ENCODE results near the gene PLCE1. TPM values are rescaled to one million over a fixed set of nuclear protein-coding genes. Genes with fewer than 3 reads are reported as not detected.

PLCE1 gene
- total RNA-seq, 4 donors from 2014 or later, result 13.5 to 23.0 (median 19.1) TPM

DNA sequence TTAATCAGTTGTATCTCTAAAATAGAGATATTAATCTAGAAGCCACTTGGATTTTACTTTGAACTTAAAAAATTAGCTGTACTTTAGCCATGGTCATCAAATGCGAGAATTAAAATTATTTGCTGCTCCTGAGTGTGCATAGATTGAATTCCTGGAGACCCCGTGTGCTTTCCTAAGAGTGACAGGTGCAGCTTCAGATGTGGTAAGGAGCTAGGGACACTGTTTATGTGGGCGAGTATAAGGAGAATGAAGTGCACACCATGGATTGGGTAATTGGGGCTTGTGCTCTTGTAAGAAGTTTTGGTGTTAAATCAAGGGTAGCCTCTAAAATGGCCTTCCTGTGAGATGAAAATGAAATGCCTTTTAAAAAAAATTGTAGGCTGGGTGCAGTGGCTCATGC lies 9.8 kb downstream of the PLCE1 start:
- H3K4me1 ChIP-seq, result peaks cover 0 to 20% (median 4%) of the 10 kb centered on the region in 3 donors
- 91 to 100% methylated on average over 2 to 3 of the region's 3 CpGs for WGBS, 2 donors (ENCODE audit: low coverage in 1 of 2)
- H3K27ac ChIP-seq, result no peak overlapping the region
- no peak overlapping the region for H3K4me3 ChIP-seq
- TF ChIP-seq POLR2A (IDR thresholded peaks at IDR 0.05) (no peak), CTCF (IDR thresholded peaks at IDR 0.05) (no peak), POLR2AphosphoS5 (IDR thresholded peaks at IDR 0.05) (no peak), EP300 (IDR thresholded peaks at IDR 0.05) (no peak)
- H3K9me3 ChIP-seq, result no peaks in the 10 kb centered on the region
- no peaks in the 10 kb centered on the region for H3K36me3 ChIP-seq
- no peak for ATAC-seq
- H3K27me3 ChIP-seq, result no peaks in the 10 kb centered on the region

- Histone ChIP-seq H3K27me3 (no peaks in the 10 kb centered on the region), H3K9me3 (no peaks in the 10 kb centered on the region), H3K4me1 (peaks cover 0 to 7% (median 0%) of the 10 kb centered on the region in 3 donors), H3K36me3 (no peaks in the 10 kb centered on the region), H3K27ac (no peak overlapping the region), H3K4me3 (no peak overlapping the region)
- WGBS, 2 donors (ENCODE audit: low coverage in 1 of 2), result 76 to 79% methylated on average over 2 of the region's 2 CpGs
- ATAC-seq, result no peak
- TF ChIP-seq POLR2AphosphoS5 (IDR thresholded peaks at IDR 0.05) (no peak), CTCF (IDR thresholded peaks at IDR 0.05) (no peak), POLR2A (IDR thresholded peaks at IDR 0.05) (no peak), EP300 (IDR thresholded peaks at IDR 0.05) (no peak)
These were observed 11.3 kb downstream of the PLCE1 start for GRCh38 chr10:94005050-94005449.

DNA sequence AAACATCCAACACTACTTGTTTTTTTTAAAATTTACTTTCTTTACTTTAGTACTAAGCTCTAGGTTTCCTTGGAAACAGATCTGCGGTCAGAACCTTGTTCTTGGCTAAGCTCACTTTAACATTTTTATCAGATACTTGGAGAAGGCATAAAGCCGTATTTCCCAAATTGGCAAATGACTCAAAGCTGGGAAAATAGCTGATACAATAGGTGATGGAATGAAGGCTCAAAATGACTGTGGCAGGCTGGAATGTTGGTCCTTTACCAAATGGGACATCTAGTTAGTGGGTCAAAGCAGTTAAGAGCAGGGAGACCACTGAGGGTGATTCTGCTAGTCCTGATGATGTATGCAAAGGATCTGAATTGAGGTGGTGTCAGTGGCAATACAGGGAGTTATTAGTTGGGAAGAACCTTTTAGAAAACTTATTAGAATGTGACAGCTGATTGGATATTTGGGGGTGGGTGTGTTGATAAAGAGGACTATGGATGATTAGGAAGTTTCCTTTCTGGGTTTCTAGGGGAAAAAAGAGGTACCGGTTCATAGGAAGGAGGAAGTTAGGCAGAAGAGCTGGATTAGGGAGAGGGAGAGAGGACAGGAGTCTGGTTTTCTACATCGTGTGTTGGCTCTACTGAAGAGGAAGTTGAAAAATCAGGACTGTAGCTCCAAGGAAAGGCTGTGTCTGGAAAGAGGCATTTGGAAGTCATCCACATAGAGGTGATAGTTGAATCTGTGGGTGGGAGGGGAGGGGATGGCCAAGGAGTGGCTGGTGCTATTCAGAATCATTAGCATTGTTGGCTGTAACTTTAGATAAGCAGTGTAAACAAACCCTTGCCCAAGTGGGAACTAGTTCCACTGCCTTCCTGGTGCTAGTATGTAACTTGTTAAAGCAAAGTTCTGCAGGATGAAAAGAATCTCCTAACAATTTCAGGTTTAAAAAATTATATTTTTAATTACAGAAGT lies 13.1 kb downstream of the PLCE1 start:
- Histone ChIP-seq H3K27ac (no peak overlapping the region), H3K36me3 (no peaks in the 10 kb centered on the region), H3K4me1 (peaks cover 0 to 7% (median 0%) of the 10 kb centered on the region in 3 donors), H3K9me3 (no peaks in the 10 kb centered on the region), H3K27me3 (no peaks in the 10 kb centered on the region), H3K4me3 (no peak overlapping the region)
- ATAC-seq, result no peak
- 9 to 44% methylated on average over 3 to 4 of the region's 4 CpGs for WGBS, 2 donors (ENCODE audit: low coverage in 1 of 2)
- TF ChIP-seq POLR2A (IDR thresholded peaks at IDR 0.05) (no peak), POLR2AphosphoS5 (IDR thresholded peaks at IDR 0.05) (peak; percentile 9), EP300 (IDR thresholded peaks at IDR 0.05) (no peak), CTCF (IDR thresholded peaks at IDR 0.05) (no peak)

DNA sequence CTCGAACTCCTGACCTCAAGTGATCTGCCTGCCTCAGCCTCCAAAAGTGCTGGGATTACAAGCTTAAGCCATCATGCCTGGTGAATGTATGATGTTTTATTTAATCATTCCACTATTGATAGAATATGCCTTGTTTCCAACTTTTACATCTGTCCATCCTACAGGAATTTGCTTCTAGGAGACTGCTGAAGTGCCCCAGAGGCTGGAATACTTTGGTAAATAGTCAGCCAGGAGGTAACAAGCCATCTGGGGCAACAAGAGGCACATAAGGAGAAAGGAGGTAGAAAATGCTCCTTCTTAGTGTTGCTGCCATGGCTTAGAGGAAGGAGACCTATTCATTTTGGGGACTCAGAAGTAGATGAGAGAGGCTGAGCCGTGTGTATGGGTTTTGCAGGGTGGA lies 14.8 kb downstream of the PLCE1 start:
- no peaks in the 10 kb centered on the region for H3K9me3 ChIP-seq
- H3K27me3 ChIP-seq, result no peaks in the 10 kb centered on the region
- TF ChIP-seq EP300 (IDR thresholded peaks at IDR 0.05), result no peak
- TF ChIP-seq CTCF (IDR thresholded peaks at IDR 0.05), result no peak
- no peak for TF ChIP-seq POLR2AphosphoS5 (IDR thresholded peaks at IDR 0.05)
- TF ChIP-seq POLR2A (IDR thresholded peaks at IDR 0.05), result no peak
- peaks cover 0 to 7% (median 0%) of the 10 kb centered on the region in 3 donors for H3K4me1 ChIP-seq
- WGBS, 2 donors (ENCODE audit: low coverage in 1 of 2), result 96 to 100% methylated on average over 2 of the region's 2 CpGs
- H3K36me3 ChIP-seq, result no peaks in the 10 kb centered on the region
- no peak overlapping the region for H3K4me3 ChIP-seq
- H3K27ac ChIP-seq, result no peak overlapping the region
- ATAC-seq, result no peak

DNA sequence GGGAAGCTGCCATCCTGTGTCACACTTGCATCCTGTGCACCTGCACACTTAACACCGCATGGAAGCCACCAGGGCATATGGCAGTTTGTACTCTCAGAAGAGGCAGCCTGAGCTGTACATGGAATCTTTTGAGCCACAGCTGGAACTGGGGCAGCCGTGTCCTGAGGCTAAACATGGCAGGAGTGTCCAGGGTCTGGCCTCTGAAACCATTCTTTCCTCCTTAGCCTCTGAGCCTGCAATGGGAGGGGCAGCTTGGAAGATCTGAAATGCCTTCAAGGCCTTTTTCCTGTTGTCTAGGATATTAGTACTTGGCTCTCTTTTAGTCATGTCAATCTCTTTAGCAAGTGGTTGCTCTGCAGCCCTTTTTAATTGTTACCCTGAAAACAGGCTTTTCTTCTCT lies 16.4 kb downstream of the PLCE1 start:
- no peaks in the 10 kb centered on the region for H3K9me3 ChIP-seq
- H3K36me3 ChIP-seq, result no peaks in the 10 kb centered on the region
- no peak for TF ChIP-seq POLR2A (IDR thresholded peaks at IDR 0.05)
- TF ChIP-seq POLR2AphosphoS5 (IDR thresholded peaks at IDR 0.05), result no peak
- no peak for TF ChIP-seq EP300 (IDR thresholded peaks at IDR 0.05)
- no peak for TF ChIP-seq CTCF (IDR thresholded peaks at IDR 0.05)
- no peak overlapping the region for H3K27ac ChIP-seq
- H3K4me1 ChIP-seq, result peaks cover 0 to 7% (median 0%) of the 10 kb centered on the region in 3 donors
- no peak for ATAC-seq
- no peak overlapping the region for H3K4me3 ChIP-seq
- no peaks in the 10 kb centered on the region for H3K27me3 ChIP-seq
- WGBS, 2 donors (ENCODE audit: low coverage in 1 of 2), result 80 to 100% methylated on average over 1 of the region's 2 CpGs

All from gastroesophageal sphincter (tissue), 4 donors.